HG03457 (cell line): ENCODE results near the gene RNF223.
"Not testable (repeated sequence)": the region's sequence is repeated elsewhere in the genome, so short reads cannot be mapped to it uniquely, and the experiment has no call there.

Source experiments
- ATAC-seq: cut with Tn5 transposase; IDR thresholded peaks from one replicate; pipeline ENCODE4 v1.9.1; 2021; ENCODE audit warnings: moderate number of reproducible peaks; ENCODE audit not compliant: unreplicated experiment

The RNF223 gene

GRCh38 chr1:1088029-1088800, 14.1 kb upstream of the RNF223 start:
- no peak for ATAC-seq

GRCh38 chr1:1087351-1088028, 13.4 kb upstream of the RNF223 start:
- ATAC-seq, result no peak

GRCh38 chr1:1086911-1087341, 12.8 kb upstream of the RNF223 start:
- ATAC-seq, result no peak

- ATAC-seq, result no peak
These were observed 12.1 kb upstream of the RNF223 start for GRCh38 chr1:1085911-1086841.

- no peak for ATAC-seq
These were observed 11.2 kb upstream of the RNF223 start for GRCh38 chr1:1085171-1085841.

- ATAC-seq, result no peak
These were observed 10.5 kb upstream of the RNF223 start for GRCh38 chr1:1084372-1085170.

- ATAC-seq, result no peak
These were observed 9.6 kb upstream of the RNF223 start for GRCh38 chr1:1083416-1084371.

GRCh38 chr1:1082776-1083415, 8.8 kb upstream of the RNF223 start:
- no peak for ATAC-seq

- ATAC-seq, result no peak
These were observed 8.2 kb upstream of the RNF223 start for GRCh38 chr1:1082239-1082775.

GRCh38 chr1:1081311-1082238, 7.5 kb upstream of the RNF223 start:
- ATAC-seq, result no peak

GRCh38 chr1:1080951-1081310, 6.8 kb upstream of the RNF223 start:
- ATAC-seq, result no peak

- no peak for ATAC-seq
These were observed 6.1 kb upstream of the RNF223 start for GRCh38 chr1:1080122-1080757.

- no peak for ATAC-seq
These were observed 5.5 kb upstream of the RNF223 start for GRCh38 chr1:1079408-1080121.

GRCh38 chr1:1077396-1077795, 3.3 kb upstream of the RNF223 start:
- not testable (repeated sequence) for ATAC-seq

GRCh38 chr1:1075148-1075935, 1.2 kb upstream of the RNF223 start:
- ATAC-seq, result no peak
